ENCODE data around the gene RMI2.

The RMI2 gene

GRCh38 chr16:11329071-11329491 lies 16.2 kb upstream of the RMI2 start:
- DNase-seq = no peak

GRCh38 chr16:11329891-11330290 lies 15.4 kb upstream of the RMI2 start:
- DNase-seq = no peak

- no peak for DNase-seq
Measured at GRCh38 chr16:11330526-11331237, 14.6 kb upstream of the RMI2 start.

GRCh38 chr16:11331967-11332366 lies 13.3 kb upstream of the RMI2 start:
- no peak for DNase-seq

- no peak for DNase-seq
Measured at GRCh38 chr16:11333010-11333409, 12.2 kb upstream of the RMI2 start.

GRCh38 chr16:11333702-11334101 lies 11.6 kb upstream of the RMI2 start:
- no peak for DNase-seq

GRCh38 chr16:11334831-11335404 lies 10.3 kb upstream of the RMI2 start:
- DNase-seq = no peak

- DNase-seq = no peak
Measured at GRCh38 chr16:11339075-11339474, 6.2 kb upstream of the RMI2 start.

GRCh38 chr16:11340710-11341109 lies 4.5 kb upstream of the RMI2 start:
- DNase-seq = no peak

GRCh38 chr16:11341371-11341770 lies 3.9 kb upstream of the RMI2 start:
- DNase-seq = no peak

GRCh38 chr16:11342021-11342855 lies 3.0 kb upstream of the RMI2 start:
- DNase-seq = no peak

- no peak for DNase-seq
Measured at GRCh38 chr16:11346700-11347319, 1.6 kb downstream of the RMI2 start.

GRCh38 chr16:11347831-11348230 lies 2.6 kb downstream of the RMI2 start:
- no peak for DNase-seq

- DNase-seq = no peak
Measured at GRCh38 chr16:11348737-11349598, 3.7 kb downstream of the RMI2 start.

GRCh38 chr16:11349599-11350276 lies 4.5 kb downstream of the RMI2 start:
- DNase-seq = no peak

GRCh38 chr16:11350519-11350918 lies 5.3 kb downstream of the RMI2 start:
- no peak for DNase-seq

GRCh38 chr16:11350921-11351335 lies 5.7 kb downstream of the RMI2 start:
- no peak for DNase-seq

- DNase-seq = no peak
Measured at GRCh38 chr16:11353158-11353557, 7.9 kb downstream of the RMI2 start.

GRCh38 chr16:11354407-11354732 lies 9.1 kb downstream of the RMI2 start:
- no peak for DNase-seq

- no peak for DNase-seq
Measured at GRCh38 chr16:11354733-11355574, 9.7 kb downstream of the RMI2 start.

GRCh38 chr16:11355862-11356261 lies 10.6 kb downstream of the RMI2 start:
- no peak for DNase-seq
